ENCODE data around the gene NUP62. TPM values are rescaled to one million over a fixed set of nuclear protein-coding genes. Genes with fewer than 3 reads are reported as not detected.

Gene NUP62
- total RNA-seq, 1 experiment from 2014 or later = 96.7 TPM

DNA sequence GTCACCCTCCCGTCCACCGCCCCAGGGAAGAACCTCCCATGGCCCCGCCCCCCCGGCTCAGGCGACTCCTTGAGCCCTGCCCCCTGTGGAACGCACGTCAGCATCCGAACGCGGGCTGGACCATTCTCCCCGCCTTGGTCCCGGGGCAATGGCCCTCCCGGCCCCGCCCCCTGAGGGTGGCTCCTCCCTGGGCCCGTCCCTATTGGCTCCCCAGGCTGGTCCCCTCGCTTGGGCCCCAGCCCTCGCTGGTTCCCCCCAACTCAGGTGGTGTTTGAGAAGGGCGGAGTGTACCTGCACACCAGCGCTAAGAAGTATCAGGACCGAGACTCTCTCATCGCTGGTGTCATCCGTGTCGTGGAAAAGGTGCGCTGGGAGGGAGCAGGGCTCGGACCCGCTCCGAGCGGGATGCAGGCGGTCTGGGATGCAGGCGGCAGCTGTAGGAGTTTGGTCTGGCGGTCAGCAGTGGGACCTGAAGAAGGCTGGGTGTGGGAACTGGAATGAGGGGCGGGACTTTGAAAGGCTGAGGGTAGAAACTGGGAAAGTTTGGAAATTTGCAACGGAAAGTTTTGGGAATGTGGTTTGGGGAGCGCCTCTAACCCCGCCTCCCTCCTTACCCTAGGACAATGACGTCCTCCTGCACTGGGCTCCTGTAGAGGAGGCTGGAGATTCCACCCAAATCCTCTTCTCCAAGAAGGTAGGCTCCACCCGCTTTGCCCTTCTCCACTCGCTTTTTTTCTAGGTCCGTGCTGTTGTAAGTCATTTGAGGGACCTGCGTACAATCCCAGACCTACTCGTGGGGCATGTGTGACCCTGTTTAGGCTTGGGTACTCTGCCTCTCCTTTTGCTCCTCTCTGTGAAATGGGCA lies 51.2 kb downstream of the NUP62 start:
- in situ Hi-C loops (cut with HindIII; ENCODE audit: low pct_unique_long_range_greater_than_20kb, low sequenced_read_pairs) = no loop called here
- peak; percentile 96 for DNase-seq (ENCODE audit: low read depth)

DNA sequence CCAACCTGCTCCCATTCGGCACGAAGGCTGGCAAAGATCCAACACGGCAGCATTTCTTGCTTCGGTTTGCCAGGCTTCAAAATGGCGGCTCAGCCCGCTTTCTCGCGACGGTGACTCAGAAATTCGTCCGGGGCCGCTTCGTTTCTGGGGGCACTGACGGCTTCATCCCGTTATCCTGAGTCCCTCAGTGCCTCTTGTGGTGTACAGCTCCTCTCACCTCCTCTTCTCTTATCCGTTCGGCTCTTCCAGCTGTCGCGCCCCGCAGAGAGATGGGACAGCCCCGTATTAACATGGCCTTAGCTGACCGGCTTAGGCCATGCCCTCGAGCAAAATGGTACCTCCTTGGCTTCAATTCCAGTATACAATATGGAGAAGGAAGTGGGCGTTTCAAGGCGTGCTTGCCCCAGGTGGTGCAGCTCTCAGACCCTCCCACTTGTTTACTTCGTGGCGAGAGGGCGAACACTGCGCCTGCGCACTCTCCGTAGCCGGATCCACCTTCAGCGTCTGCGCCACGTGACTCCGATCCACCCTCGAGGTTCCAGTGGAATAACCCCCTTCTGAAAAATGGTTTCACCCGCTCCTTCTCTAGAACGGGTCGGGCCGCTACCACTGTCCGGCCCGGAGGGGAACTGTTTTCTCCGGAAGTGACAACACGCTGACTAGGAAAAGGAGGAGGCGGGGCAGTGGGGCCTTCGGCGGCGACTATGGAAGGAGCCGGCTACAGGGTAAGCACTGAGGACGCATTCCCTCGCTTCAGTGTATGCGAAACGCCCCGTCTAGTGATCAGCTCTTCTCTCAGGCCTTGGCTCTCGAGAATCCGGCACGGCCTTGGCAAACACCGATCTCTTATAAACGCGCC lies 52.1 kb downstream of the NUP62 start, which contains the start of the genes AKT1S1 and TBC1D17:
Gene AKT1S1 (minus strand): TSS at position 336 of the 859 bp plus-strand sequence. CDS start 4,060 bp downstream, outside the sequence.
Gene TBC1D17 (plus strand): TSS at position 683 of the 859 bp plus-strand sequence. CDS start 22 bp downstream, at position 705.
- in situ Hi-C loops (cut with HindIII; ENCODE audit: low pct_unique_long_range_greater_than_20kb, low sequenced_read_pairs) = no loop called here
- peak; percentile 100 for DNase-seq (ENCODE audit: low read depth)

DNA sequence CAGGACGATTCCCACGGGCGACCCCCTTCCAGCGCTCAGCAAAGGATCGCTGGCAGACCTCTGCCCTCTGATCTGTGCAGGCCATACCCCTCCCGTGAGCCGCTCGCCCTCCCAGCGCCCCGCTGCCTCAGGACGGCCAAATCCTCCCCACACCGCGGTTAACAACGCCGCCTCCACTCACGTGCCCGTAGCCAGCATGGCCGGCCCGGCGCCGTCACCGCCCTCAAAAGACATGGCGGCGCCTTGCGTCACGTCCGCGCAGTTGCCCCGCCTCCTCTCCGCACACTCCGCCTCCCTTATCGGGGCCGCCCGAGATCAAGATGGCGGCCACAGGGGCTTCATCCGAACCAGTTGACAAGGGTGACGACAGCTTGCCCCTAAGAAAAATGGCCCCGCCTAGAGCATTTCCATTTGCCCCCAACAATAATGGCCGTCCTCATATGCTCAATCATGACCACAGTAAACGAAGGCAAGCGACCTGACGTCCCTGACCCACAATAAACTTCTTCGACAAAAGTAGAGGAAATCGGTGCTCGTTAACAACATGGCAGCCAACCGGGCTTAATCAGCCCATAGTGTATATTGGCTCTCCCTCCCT lies 52.8 kb downstream of the NUP62 start:
- in situ Hi-C loops (cut with HindIII; ENCODE audit: low pct_unique_long_range_greater_than_20kb, low sequenced_read_pairs) = no loop called here
- DNase-seq (ENCODE audit: low read depth) = peak; percentile 99

DNA sequence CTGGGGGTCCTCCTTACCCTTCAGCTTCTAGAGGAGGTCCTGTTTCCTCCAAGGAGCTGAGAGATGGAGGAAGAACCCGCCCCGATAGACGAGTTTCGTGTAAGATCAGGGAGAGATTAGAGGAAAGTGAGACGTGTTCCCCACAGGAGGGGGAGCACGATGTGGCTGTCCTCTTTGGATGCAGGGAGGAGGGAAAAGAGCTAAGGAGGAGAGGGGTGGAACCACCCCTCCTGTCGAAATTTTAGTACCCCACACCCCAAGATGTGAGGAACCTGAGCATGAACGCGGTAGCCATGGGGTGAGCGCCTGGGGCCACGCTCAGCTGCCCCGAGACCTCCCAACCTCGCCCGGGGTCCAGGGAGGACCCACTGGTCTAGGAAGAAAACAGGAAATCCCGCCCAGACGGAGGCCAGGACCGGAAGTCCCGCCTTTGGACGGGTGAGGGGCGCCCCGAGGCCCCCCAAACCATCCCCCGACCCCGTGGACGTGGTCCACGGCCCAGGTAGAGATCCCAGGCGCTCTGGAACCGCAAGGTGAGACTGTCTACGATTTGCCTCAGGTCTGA lies 53.4 kb downstream of the NUP62 start:
- peak; percentile 61 for DNase-seq (ENCODE audit: low read depth)
- in situ Hi-C loops (cut with HindIII; ENCODE audit: low pct_unique_long_range_greater_than_20kb, low sequenced_read_pairs) = no loop called here

DNA sequence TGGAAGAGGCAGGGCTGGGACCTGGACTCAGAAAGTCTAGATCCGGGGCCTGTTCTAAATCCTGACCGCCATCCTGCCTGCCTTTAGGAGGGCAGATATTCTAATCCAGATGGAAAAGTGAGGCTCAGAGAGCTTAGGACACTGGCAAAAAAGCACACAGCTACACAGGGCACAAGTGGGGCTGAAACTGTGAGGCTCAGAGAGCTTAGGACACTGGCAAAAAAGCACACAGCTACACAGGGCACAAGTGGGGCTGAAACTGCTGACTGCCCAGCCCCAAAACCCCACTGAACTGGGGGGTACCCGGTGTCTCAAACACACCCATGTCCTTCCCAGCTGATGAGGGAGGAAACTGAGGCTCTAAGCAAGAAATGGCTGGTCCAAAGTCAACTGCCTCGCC lies 54.1 kb downstream of the NUP62 start:
- DNase-seq (ENCODE audit: low read depth) = no peak
- in situ Hi-C loops (cut with HindIII; ENCODE audit: low pct_unique_long_range_greater_than_20kb, low sequenced_read_pairs) = no loop called here

DNA sequence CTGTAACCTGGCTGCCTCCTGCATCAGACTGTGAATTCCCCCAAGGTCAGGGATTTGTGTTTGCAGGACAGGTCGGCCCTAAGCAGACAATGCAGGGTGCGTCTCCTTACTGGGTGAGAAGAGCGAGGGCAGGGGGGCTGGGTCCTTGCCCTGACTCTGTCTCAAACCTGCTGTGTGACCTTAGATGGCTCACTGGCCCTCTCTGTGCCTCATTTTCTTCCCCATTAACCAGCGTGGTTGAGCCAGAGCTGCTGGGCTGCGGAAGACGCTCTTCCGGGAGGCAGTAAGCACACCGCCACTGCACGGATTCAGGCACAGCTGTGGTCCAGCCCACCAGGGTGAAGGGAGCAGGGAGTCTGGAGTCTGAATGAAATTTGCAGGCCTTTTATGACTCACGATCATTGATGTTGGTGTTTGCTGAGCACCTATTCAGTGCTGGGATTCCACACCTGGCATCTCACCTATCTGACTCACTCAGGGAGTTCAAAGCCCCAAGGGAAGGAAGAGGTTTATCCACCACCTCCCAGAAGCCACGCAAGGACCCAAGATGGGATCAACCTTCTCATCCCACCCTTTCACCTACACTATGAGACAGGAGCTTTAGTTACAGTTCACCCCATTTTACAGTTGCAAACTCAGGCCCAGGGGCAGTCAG lies 54.7 kb downstream of the NUP62 start:
- in situ Hi-C loops (cut with HindIII; ENCODE audit: low pct_unique_long_range_greater_than_20kb, low sequenced_read_pairs) = no loop called here
- no peak for DNase-seq (ENCODE audit: low read depth)

DNA sequence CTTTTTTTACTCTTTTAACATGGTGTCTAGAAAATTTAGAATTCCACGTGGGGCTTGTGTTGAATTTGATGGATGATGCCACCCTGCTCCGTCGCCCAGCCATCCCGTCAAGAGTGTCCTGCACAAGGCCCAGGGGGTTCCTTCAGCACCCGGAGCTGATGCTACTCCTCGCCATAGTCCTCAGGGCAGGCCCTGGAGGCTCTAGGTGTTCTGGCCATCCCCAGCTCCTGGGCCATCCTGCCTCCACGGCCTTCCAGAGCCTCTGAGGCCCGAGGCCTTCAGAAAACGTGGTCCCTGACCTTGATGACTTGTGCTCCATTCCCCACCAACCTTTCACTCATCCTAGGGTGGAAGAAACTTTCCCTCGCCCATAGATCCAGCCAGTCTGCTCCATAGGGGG lies 55.5 kb downstream of the NUP62 start:
- DNase-seq (ENCODE audit: low read depth) = no peak
- in situ Hi-C loops (cut with HindIII; ENCODE audit: low pct_unique_long_range_greater_than_20kb, low sequenced_read_pairs) = no loop called here

DNA sequence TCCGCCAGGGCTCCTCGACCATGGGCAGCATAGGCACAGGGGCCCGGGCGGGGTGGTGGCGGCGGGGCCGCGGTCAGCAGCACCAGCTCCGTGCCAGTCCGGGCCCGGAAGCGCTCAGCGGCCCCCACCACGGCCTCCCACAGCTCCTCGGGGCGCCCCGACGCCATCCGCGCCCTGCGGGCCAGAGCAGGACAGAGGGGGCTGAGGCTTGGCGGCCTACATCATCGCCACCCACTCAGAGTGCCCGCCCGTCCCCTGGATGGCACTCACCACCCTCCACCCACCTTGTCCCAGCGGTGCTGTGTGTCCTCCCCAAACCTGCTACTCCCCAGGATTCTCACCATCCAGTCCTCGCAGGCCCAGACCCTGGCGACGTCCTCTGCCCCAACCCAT lies 56.2 kb downstream of the NUP62 start:
- in situ Hi-C loops (cut with HindIII; ENCODE audit: low pct_unique_long_range_greater_than_20kb, low sequenced_read_pairs) = no loop called here
- no peak for DNase-seq (ENCODE audit: low read depth)

DNA sequence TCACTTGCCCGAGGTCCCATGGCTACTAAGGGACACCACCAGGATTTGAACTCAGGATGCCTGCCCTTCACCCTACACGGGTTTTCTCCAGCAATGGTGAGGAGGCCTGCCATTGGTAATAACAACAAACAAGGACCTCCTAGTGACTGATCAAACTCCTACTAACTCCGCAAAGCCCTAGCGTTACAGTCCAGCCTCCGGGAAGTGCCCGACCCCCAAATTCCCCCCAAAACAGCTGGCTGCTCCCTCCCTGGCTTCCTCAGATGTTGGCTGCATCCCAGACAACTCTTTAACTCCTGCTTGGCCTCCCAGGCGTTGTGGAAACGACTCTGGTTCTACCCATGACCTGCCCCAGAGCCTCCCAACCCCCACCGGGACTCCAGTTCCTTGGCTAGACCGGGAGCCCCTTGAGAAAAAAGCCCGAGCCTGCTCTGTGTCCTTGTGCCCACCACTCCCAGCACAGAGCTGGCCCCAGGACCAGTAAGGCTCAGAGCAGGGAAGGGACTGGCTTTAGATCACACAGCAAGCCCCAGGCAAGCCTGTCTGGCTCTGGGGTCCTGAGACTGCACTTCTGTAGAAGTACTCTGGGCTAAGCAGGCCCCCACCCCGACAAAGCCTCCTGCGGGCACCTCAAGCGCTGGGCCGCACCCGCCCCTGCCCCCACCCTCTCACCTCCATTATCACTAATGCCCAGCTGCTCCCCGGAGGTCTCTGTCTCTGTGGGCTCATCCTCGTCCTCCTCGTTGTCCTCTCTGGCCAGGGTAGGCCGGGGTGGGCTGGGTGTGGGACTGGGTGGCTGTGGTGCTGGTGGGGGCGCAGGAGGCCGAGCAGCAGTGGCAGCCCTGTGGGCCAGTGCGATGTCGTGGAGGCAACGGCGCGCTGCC lies 56.8 kb downstream of the NUP62 start:
- in situ Hi-C loops (cut with HindIII; ENCODE audit: low pct_unique_long_range_greater_than_20kb, low sequenced_read_pairs) = no loop called here
- no peak for DNase-seq (ENCODE audit: low read depth)

DNA sequence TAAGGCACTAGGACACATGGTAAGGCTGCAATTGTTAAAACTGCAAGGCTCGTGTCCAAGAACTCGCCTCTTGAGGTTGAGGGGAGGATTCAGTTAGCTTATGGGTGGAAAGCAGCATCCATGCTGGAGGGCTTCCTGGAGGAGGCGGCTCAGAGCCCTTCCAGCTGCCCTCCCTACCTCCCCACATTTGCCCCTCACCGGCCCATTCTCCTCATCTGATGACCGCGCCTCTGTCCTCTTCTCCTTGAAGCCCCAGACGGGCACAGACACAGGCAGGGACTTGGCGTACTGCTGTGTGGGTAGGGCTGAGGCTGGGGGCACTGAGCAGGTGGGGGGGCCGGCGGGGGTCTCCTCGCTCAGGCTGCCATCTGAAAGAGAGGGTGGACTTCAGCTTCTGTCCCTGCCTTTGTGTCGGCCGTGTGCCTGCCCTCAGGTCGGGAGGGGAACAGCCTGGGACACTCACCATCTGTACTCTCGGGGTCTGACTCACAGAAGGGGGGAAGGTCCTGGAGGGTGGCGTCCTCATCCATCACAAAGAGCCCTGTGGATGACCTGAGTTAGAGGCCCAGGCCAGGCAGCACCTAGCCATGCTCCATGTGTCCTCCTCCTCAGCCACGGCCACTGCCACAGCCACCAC lies 57.8 kb downstream of the NUP62 start:
- in situ Hi-C loops (cut with HindIII; ENCODE audit: low pct_unique_long_range_greater_than_20kb, low sequenced_read_pairs) = no loop called here

DNA sequence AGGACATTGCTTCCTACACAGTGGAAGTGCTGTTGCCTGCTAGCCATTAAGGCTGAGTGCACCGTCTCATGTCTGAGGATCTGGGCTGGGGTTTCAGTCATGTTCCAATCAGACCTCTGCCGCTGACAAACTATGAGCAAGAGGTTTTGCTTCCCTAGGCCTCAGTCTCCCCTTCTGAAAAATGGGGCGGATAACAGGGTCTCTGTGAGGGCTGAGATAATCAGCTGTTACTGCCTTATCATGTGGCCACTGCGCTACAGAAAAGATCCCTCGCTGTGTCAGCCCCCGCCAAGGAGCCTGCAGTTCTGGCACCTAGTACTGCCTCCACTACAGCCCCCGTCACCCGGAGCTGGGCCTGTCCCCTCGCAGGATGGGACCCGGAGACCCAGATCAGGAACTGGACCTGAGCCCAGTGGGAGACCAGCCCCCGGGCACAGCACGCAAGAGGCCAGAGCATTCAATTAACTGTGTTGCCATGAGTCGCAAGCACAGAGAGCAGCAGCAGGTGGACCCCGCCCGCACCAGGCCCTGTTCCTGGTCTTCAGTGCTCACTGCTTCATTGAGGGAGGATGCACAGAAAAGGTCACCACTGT lies 58.9 kb downstream of the NUP62 start:
- in situ Hi-C loops (cut with HindIII; ENCODE audit: low pct_unique_long_range_greater_than_20kb, low sequenced_read_pairs) = no loop called here
- DNase-seq (ENCODE audit: low read depth) = no peak

More for the DNA sequence above, 57.8 kb downstream of the NUP62 start:
- DNase-seq (ENCODE audit: low read depth) = no peak

DNA sequence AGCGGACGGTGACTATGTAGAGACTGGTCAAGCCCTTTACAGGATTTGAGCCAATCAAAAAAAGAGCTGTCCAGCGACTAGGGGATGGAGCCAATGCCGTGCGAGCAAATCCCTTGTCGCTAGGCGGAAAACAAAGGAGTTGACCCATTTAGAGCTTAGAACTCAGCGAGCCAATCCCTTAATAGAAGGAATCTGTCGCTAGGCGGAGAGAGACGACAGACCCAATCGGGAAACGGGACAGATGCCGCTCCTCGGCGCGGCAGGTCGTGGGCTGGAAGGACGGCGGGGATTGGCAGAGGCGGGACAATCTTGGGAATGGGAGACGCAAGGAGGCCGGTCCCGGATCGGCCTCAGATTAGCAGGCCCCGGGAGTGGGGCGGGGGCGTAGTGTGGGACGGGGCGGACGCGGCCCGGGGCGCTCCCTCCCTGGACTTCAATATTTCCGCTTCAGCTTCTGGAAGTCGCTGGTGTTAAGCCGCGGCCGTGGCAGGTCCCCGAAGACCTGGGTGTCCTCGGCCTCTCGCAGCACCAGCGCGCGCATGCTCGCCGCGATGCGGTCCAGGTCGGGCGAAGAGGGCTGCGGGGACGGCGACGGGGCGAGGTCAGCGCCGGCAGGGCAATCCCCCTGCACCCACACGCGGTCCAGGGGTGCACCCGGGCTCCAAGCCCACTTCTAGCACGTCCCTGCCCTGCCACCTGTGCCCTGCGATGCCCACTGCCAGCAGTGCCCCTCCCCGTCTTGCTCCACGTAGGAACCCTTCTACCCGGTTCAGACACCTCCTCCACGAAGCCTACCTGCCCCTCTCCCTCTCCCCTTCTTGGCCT lies 59.6 kb downstream of the NUP62 start:
- in situ Hi-C loops (cut with HindIII; ENCODE audit: low pct_unique_long_range_greater_than_20kb, low sequenced_read_pairs) = no loop called here
- DNase-seq (ENCODE audit: low read depth) = peak; percentile 100

DNA sequence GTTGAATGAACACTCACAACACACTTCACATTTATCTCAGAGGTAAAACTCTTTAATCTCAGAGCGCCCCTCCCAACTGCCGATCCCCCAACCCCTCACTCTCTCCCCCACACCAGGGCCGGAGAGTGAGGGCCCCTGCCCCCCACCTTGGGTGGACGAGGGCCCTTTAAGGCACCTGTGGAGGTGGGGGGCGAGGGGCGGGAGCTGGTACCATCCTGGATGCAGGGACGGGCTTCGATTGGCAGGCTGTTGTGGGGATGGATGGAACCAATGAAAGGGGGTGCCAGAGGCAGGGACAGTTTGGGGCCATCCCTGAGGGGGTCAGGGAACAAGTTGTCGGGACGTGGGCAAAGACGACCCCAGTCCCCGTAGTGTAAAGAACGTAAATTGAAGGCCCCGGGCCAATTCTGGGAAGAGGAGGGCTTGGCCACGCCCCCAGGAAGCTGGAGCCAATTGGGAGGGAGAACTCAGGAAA lies 60.3 kb downstream of the NUP62 start:
- in situ Hi-C loops (cut with HindIII; ENCODE audit: low pct_unique_long_range_greater_than_20kb, low sequenced_read_pairs) = no loop called here
- DNase-seq (ENCODE audit: low read depth) = no peak

DNA sequence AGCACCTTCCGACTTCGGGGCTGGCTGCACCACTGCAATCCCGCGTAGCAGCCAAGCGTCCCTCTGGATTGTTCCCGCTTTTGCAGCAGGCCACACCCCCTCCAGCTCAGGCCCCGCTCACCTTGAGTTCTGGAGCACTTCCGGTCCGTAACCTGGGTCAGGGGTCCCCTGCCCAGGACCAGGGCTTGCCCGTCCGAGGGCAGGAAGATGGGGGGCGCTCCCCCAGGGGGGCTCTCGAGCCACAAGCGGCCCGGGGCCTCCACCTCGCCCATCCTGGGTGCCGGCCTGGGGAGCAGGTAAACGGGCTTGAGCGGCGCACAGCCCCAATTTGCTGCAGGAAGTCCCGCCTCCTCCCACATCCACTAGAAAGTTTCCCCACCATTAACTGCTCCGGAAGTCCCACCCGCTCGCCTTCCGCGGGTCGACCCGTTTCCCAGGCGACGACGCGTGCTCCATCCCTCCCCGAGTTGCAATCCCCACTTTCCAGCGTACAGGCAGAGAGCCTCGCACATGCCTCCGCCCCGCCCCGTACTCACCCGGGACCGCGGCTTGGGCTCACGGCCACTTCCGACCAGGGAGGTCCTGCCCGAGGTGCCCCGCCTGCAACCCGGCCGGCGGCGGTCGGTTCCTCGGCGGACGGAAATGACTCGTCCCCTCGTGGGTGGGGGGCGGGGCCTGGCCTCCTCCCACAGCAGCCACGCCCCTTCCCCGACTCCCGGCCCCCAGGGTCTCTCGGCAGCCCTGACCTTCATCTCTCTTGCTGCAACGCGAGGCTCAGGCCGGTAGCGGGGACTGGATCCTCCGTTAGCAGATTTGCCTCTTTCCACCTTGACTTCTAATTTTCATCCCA lies 62.1 kb downstream of the NUP62 start, which contains the start of gene PNKP:
Gene PNKP (minus strand): TSS at position 644 of the 850 bp plus-strand sequence. CDS start 372 bp downstream, at position 272.
- DNase-seq (ENCODE audit: low read depth) = peak; percentile 98
- in situ Hi-C loops (cut with HindIII; ENCODE audit: low pct_unique_long_range_greater_than_20kb, low sequenced_read_pairs) = no loop called here
